GM13976 (cell line): ENCODE measurements around the gene DSCAM.
"Not testable (repeated sequence)": the region's sequence is repeated elsewhere in the genome, so short reads cannot be mapped to it uniquely, and the experiment has no call there.

Experiments used
- DNase-seq: peaks from one replicate; pipeline ENCODE4 v3.0.0; 2012; ENCODE audit warnings: low spot score
- in situ Hi-C: fragments of 300-500 bp; cut with MboI; formaldehyde crosslinking; loops from one replicate; pipeline ENCODE4 v1.12.0; 2022; ENCODE audit warnings: low sequenced_read_pairs, mixed read lengths, inconsistent platforms; ENCODE audit not compliant: unreplicated experiment
- TF ChIP-seq, protein P1 (sequence below): IDR thresholded peaks from 2 replicates; pipeline ENCODE4 v1.5.1; 2012; ENCODE audit warnings: borderline replicate concordance, mild to moderate bottlenecking; ENCODE audit not compliant: insufficient read depth; ENCODE audit errors: extremely low read depth, missing control alignments, control extremely low read depth

DSCAM gene

DNA sequence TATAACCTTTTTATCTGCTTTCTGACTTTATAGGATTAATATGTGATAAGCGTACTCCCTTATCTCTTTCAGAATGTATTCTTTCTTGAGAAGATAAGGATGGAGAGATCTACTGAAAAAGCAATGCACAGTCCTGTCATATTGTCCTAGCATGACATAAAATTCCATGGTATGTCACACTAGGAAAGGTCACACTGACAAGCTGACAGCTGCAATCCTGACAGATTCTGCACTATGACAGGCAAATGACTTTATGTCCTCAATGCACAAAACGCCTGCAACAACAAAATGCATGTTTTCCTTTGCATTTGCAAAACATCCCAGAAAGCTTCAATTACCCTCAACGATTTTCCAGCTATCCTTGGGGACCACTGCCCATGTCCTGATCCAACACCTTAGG is 393.8 kb downstream of the DSCAM start:
- in situ Hi-C loops = no loop called here
- DNase-seq = no peak
- TF ChIP-seq, protein P1, sequence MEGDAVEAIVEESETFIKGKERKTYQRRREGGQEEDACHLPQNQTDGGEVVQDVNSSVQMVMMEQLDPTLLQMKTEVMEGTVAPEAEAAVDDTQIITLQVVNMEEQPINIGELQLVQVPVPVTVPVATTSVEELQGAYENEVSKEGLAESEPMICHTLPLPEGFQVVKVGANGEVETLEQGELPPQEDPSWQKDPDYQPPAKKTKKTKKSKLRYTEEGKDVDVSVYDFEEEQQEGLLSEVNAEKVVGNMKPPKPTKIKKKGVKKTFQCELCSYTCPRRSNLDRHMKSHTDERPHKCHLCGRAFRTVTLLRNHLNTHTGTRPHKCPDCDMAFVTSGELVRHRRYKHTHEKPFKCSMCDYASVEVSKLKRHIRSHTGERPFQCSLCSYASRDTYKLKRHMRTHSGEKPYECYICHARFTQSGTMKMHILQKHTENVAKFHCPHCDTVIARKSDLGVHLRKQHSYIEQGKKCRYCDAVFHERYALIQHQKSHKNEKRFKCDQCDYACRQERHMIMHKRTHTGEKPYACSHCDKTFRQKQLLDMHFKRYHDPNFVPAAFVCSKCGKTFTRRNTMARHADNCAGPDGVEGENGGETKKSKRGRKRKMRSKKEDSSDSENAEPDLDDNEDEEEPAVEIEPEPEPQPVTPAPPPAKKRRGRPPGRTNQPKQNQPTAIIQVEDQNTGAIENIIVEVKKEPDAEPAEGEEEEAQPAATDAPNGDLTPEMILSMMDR = no peak

DNA sequence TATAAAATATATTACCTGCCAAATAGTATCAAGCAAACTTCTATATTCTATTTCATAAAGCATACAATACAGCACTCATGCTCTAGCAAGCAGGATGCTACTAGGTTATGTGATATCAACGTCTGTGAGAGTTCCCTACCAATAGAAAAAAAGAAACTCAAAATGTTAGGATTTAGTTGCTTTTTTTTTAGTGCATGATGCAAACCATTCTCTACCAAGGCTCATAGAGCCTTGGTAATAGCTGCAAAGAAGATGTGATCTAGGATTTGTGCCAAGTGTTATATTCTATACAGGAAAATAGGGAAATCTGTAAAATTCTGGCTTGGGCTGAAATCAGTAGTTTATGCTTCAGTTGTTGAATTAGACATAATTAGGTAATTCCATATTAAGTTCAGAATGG is 394.4 kb downstream of the DSCAM start:
- TF ChIP-seq, protein P1 = no peak
- DNase-seq = no peak
- in situ Hi-C loops = no loop called here

DNA sequence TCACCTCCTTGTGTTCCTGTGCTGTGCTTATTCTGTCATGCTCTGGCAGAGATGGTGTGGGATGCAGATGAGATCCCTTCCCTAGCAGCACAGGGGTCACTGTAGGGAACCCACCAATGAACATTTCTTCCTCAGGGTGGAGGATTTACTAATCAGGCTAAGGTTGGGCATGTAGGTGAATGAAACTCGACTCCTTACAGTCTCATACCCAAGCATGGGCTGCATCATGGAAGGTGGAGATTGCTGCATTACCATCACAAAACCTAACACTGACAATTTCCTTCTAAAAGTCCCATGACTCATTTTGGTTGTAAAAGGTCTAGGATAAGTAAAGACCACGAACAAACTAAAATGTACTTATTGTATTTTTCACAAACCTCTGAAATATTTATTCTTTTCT is 399.9 kb downstream of the DSCAM start:
- in situ Hi-C loops = no loop called here
- DNase-seq = no peak
- TF ChIP-seq, protein P1 = no peak

DNA sequence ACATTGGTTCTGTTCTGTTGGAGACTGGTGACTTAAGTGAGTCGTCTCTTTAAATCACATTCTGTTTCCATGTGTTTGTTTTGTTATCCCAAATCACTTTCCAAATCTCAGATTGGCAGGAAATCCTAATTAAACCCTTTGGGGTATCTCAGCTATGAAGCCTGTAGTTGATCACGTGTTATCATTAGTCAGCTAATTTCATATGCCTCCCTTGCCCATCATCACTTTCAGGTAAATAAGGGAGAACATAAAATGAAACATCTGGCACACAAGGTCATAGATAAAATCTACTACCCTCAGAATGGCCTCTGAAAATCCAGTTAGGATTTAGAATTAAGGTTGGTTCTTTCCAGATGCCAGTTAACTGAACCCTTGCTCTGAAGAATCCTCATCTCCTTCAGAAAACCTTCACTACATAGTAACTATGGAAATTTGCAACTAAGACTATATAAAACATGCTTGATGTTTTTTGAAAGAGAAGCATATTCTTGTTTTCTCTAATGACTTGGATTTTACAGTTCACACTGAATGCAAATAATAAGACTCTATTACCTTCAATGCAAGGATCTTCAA is 401.5 kb downstream of the DSCAM start:
- TF ChIP-seq, protein P1 = no peak
- in situ Hi-C loops = no loop called here
- DNase-seq = no peak

DNA sequence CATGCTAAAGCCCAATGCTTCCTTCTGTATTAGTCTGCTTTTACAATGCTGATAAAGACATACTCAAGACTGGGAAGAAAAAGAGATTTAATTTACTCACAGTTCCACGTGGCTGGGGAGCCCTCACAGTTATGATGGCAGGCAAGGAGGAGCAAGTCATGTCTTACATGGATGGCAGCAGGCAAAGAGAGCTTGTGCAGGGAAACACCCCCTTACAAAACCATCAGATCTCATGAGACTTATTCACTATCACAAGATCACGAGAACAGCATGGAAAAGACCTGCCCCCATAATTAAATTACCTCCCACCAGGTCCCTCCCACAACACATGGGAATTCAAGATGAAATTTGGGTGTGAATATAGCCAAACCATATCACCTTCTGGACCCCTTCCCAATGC is 407.4 kb downstream of the DSCAM start:
- in situ Hi-C loops, DNase-seq: not testable (repeated sequence)

DNA sequence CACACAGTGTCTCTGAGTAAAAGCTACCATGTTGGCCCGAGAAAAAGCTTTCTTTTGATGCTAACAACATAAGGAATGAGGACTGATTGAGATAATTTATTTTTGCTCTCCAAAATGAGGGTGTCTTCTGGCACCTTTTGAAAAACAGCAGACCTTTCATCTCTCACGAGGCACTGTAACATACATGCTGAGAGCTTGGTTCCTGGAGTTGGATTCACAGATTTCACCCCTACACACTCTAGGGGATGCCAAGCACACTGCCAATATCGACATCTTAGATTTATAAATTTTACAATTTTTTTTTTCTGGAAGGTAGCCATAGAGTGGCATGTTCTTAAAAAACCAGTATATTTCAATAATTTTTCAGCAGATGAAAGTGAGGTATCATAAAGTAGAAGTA is 408.3 kb downstream of the DSCAM start:
- DNase-seq = no peak
- in situ Hi-C loops = no loop called here
- TF ChIP-seq, protein P1 = no peak

DNA sequence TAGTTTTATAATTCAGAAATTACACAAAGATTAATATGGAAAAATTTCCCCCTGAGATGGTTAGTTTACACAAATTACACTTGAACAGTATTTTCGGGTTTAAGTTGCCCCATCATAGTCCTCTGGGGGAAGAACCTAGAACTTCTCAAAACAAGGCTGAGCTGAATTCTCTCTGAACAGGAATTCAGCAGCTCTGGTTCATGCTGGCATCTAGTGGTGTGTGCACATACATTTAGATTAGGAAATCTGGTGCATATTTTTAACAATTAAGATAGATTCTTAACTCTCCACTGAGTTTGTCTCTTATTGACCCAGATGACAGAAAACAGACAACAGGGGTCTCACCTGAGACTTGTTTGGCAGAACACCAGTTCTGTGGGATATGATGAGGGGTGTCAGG is 410.7 kb downstream of the DSCAM start:
- in situ Hi-C loops = no loop called here

More for the DNA sequence above, 410.7 kb downstream of the DSCAM start:
- TF ChIP-seq, protein P1 = no peak
- no peak for DNase-seq
